Trophoblast cell (in vitro differentiated cells and primary cell): ENCODE data around the gene UXT.
"Not testable (repeated sequence)": the region's sequence is repeated elsewhere in the genome, so short reads cannot be mapped to it uniquely, and the experiment has no call there.

Experiments
- DNase-seq, 2 donors: peaks; one replicate each; pipeline ENCODE4 v3.0.0-alpha.2; 2016
- H2AFZ ChIP-seq: 2 replicates; pipeline ENCODE4 v1.6.1; 2013; ENCODE audit warnings: low read length, moderate library complexity, mild to moderate bottlenecking; ENCODE audit not compliant: insufficient read depth, poor library complexity
- H2AK5ac ChIP-seq: 2 replicates; pipeline ENCODE4 v1.6.1; 2013; ENCODE audit warnings: mild to moderate bottlenecking, low read length
- H2BK120ac ChIP-seq: 2 replicates; pipeline ENCODE4 v1.6.1; 2013; ENCODE audit warnings: low read length, mild to moderate bottlenecking, moderate library complexity; ENCODE audit not compliant: insufficient read depth, poor library complexity
- H2BK12ac ChIP-seq: 2 replicates; pipeline ENCODE4 v1.6.1; 2013; ENCODE audit warnings: mild to moderate bottlenecking, low read length, moderate library complexity
- H2BK5ac ChIP-seq: 2 replicates; pipeline ENCODE4 v1.6.1; 2013; ENCODE audit warnings: low read length, low read depth, moderate library complexity, mild to moderate bottlenecking; ENCODE audit not compliant: poor library complexity
- H3K14ac ChIP-seq: 2 replicates; pipeline ENCODE4 v1.6.1; 2013; ENCODE audit warnings: mild to moderate bottlenecking, low read length
- H3K18ac ChIP-seq: 2 replicates; pipeline ENCODE4 v1.6.1; 2013; ENCODE audit warnings: mild to moderate bottlenecking, low read length
- H3K23ac ChIP-seq: 2 replicates; pipeline ENCODE4 v1.6.1; 2013; ENCODE audit warnings: low read length
- H3K27ac ChIP-seq: 2 replicates; pipeline ENCODE4 v1.5.1; 2013; ENCODE audit warnings: low read depth, mild to moderate bottlenecking, inconsistent platforms, low read length, moderate library complexity
- H3K27me3 ChIP-seq: 2 replicates; pipeline ENCODE4 v1.6.1; 2013; ENCODE audit warnings: inconsistent platforms, mild to moderate bottlenecking, low read length, moderate library complexity; ENCODE audit not compliant: insufficient read depth
- H3K36me3 ChIP-seq, 2 experiments: 1 replicate in 1 of 2; 2 replicates in 1 of 2; pipeline ENCODE4 v1.6.1; 2013; ENCODE audit warnings: low read length in 2 of 2, mild to moderate bottlenecking in 2 of 2, moderate library complexity in 1 of 2; ENCODE audit not compliant: insufficient read depth in 2 of 2, control insufficient read depth in 1 of 2
- H3K4ac ChIP-seq: 2 replicates; pipeline ENCODE4 v1.6.1; 2013; ENCODE audit warnings: low read depth, mild to moderate bottlenecking, low read length, moderate library complexity
- H3K4me1 ChIP-seq, 2 experiments: 1 replicate in 1 of 2; 2 replicates in 1 of 2; pipeline ENCODE4 v1.6.1; 2013; ENCODE audit warnings: low read length in 2 of 2, mild to moderate bottlenecking in 2 of 2, moderate library complexity in 1 of 2; ENCODE audit not compliant: insufficient read depth in 2 of 2, control insufficient read depth in 1 of 2
- H3K4me2 ChIP-seq: 2 replicates; pipeline ENCODE4 v1.6.1; 2013; ENCODE audit warnings: inconsistent platforms, mild to moderate bottlenecking, low read length, moderate library complexity
- H3K4me3 ChIP-seq: 2 replicates; pipeline ENCODE4 v1.5.1; 2013; ENCODE audit warnings: mild to moderate bottlenecking, low read depth, low read length, inconsistent platforms
- H3K79me1 ChIP-seq: one replicate; pipeline ENCODE4 v1.6.1; 2013; ENCODE audit warnings: low read length
- H3K79me2 ChIP-seq: 2 replicates; pipeline ENCODE4 v1.6.1; 2013; ENCODE audit warnings: low read length, mild to moderate bottlenecking; ENCODE audit not compliant: control insufficient read depth, insufficient read depth, poor library complexity
- H3K9ac ChIP-seq: 2 replicates; pipeline ENCODE4 v1.6.1; 2013; ENCODE audit warnings: mild to moderate bottlenecking, low read length
- H3K9me3 ChIP-seq: 2 replicates; pipeline ENCODE4 v1.6.1; 2013; ENCODE audit warnings: low read depth, mild to moderate bottlenecking, control low read depth, inconsistent platforms, low read length; ENCODE audit not compliant: insufficient read depth
- H4K12ac ChIP-seq: 2 replicates; pipeline ENCODE4 v1.6.1; 2013; ENCODE audit warnings: low read depth, mild to moderate bottlenecking, low read length, moderate library complexity
- H4K8ac ChIP-seq: 2 replicates; pipeline ENCODE4 v1.6.1; 2013; ENCODE audit warnings: low read depth, mild to moderate bottlenecking, low read length, moderate library complexity
- H4K91ac ChIP-seq: one replicate; pipeline ENCODE4 v1.6.1; 2013; ENCODE audit warnings: low read depth, mild to moderate bottlenecking, low read length, moderate library complexity
- WGBS: extraction: QIAGEN DNeasy Blood & Tissue Kit; methylation state at CpG from one replicate; pipeline ENCODE4 v1.1.7; 2013; ENCODE audit warnings: missing lambda C conversion rate; ENCODE audit not compliant: insufficient read length, insufficient coverage; ENCODE audit errors: extremely low coverage; 5-methylcytosine and 5-hydroxymethylcytosine counted together

The UXT gene

GRCh38 chrX:47683184-47683828 is 24.3 kb upstream of the UXT start:
- no peak overlapping the region for H4K91ac ChIP-seq

GRCh38 chrX:47675959-47676859 is 17.2 kb upstream of the UXT start:
- not testable (repeated sequence) for H3K23ac ChIP-seq, H3K79me1 ChIP-seq, H3K18ac ChIP-seq, H2BK5ac ChIP-seq, H2BK12ac ChIP-seq, H3K9ac ChIP-seq, H3K14ac ChIP-seq, H4K12ac ChIP-seq, H3K4ac ChIP-seq, H3K4me3 ChIP-seq, H3K27ac ChIP-seq, H3K36me3 ChIP-seq, DNase-seq, H3K79me2 ChIP-seq, H3K9me3 ChIP-seq, H2AK5ac ChIP-seq, H2BK120ac ChIP-seq, H2AFZ ChIP-seq, H4K91ac ChIP-seq, H3K27me3 ChIP-seq, H3K4me1 ChIP-seq, H3K4me2 ChIP-seq, H4K8ac ChIP-seq
- no CpG with 5 or more reads among the region's 7 CpGs for WGBS

More at GRCh38 chrX:47683184-47683828, 24.3 kb upstream of the UXT start:
- Histone ChIP-seq H4K8ac (no peak overlapping the region), H3K4me3 (no peak overlapping the region), H4K12ac (no peak overlapping the region), H3K9me3 (no peaks in the 10 kb centered on the region), H2BK5ac (no peak overlapping the region), H2BK120ac (no peak overlapping the region), H3K18ac (no peak overlapping the region), H3K79me1 (no peaks in the 10 kb centered on the region), H3K27me3 (no peaks in the 10 kb centered on the region), H2AFZ (no peak overlapping the region), H3K79me2 (no peaks in the 10 kb centered on the region), H3K23ac (no peak overlapping the region), H3K36me3 (no peaks in the 10 kb centered on the region), H3K9ac (no peak overlapping the region), H3K4me2 (no peak overlapping the region), H3K14ac (no peak overlapping the region), H3K4ac (no peak overlapping the region), H3K4me1 (no peaks in the 10 kb centered on the region), H3K27ac (no peak overlapping the region), H2AK5ac (no peak overlapping the region), H2BK12ac (no peak overlapping the region)
- DNase-seq: no peak
- no CpG with 5 or more reads among the region's 14 CpGs for WGBS

GRCh38 chrX:47674776-47675175 is 15.8 kb upstream of the UXT start:
- Histone ChIP-seq H3K79me2 (no peaks in the 10 kb centered on the region), H3K27ac (no peak overlapping the region), H3K23ac (no peak overlapping the region), H2AFZ (no peak overlapping the region), H2BK12ac (no peak overlapping the region), H3K4me2 (no peak overlapping the region), H3K4me1 (no peaks in the 10 kb centered on the region), H4K91ac (no peak overlapping the region), H3K14ac (no peak overlapping the region), H2BK120ac (no peak overlapping the region), H2AK5ac (no peak overlapping the region), H3K18ac (no peak overlapping the region), H2BK5ac (no peak overlapping the region), H3K9me3 (no peaks in the 10 kb centered on the region), H4K12ac (no peak overlapping the region), H3K9ac (no peak overlapping the region), H3K4me3 (no peak overlapping the region), H3K27me3 (no peaks in the 10 kb centered on the region), H3K79me1 (no peaks in the 10 kb centered on the region), H4K8ac (no peak overlapping the region), H3K36me3 (no peaks in the 10 kb centered on the region), H3K4ac (no peak overlapping the region)
- DNase-seq: peak in 1 of 2 donors; percentile 41
- no CpG with 5 or more reads among the region's 5 CpGs for WGBS

DNA sequence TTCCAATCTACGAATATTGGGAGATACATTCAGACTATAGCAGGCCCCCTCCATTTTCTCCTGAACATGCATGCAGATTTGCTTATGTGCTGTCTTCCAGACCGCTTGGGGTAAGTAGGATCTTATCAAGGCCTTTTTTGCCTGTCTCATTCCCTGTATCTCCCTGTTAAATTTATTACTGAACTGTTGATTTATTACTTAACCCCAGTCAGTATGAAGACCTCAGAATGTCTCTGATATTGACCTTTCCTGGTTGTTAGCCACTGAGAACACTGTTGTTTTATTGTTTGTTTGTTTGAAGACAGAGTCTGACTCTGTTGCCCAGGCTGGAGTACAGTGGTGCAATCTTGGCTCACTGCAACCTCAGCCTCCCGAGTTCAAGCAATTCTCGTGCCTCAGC is 6.8 kb upstream of the UXT start:
- not testable (repeated sequence) for H3K4me2 ChIP-seq, H2BK12ac ChIP-seq, H3K79me2 ChIP-seq, H4K8ac ChIP-seq, H3K9ac ChIP-seq, H3K36me3 ChIP-seq, H3K4me3 ChIP-seq, H3K27ac ChIP-seq, H3K27me3 ChIP-seq, H4K91ac ChIP-seq, H3K18ac ChIP-seq, H4K12ac ChIP-seq, H3K4me1 ChIP-seq, H2BK120ac ChIP-seq, H3K79me1 ChIP-seq, H2AK5ac ChIP-seq, H2AFZ ChIP-seq, H2BK5ac ChIP-seq, H3K4ac ChIP-seq, H3K23ac ChIP-seq, H3K14ac ChIP-seq, DNase-seq, H3K9me3 ChIP-seq
- no CpG with 5 or more reads among the region's 4 CpGs for WGBS
